T47D (cell line): ENCODE results near the gene AP3S2.

ENCODE experiments used
- DNase-seq, 2 experiments: peaks; one replicate each; pipeline versions ENCODE4 v3.0.0 to v3.0.0-alpha.2; 2011 to 2012; ENCODE audit warnings: low read depth in 1 of 2, low spot score in 1 of 2
- JUND ChIP-seq: IDR thresholded peaks from 2 replicates; pipeline ENCODE4 v1.6.1; 2012; ENCODE audit warnings: low read depth
- in situ Hi-C: cut with HindIII; loops from 2 replicates; pipeline ENCODE4 v1.10.0; 2016; ENCODE audit warnings: low sequenced_read_pairs, low pct_unique_long_range_greater_than_20kb

The AP3S2 gene

GRCh38 chr15:89810837-89811236 lies 83.0 kb downstream of the AP3S2 start:
- TF ChIP-seq JUND: no peak
- in situ Hi-C loops: no loop called here
- no peak for DNase-seq

GRCh38 chr15:89809787-89810148 lies 84.0 kb downstream of the AP3S2 start:
- no peak for TF ChIP-seq JUND
- in situ Hi-C loops: no loop called here
- DNase-seq: no peak

- in situ Hi-C loops: no loop called here
Observed at GRCh38 chr15:89809093-89809786, 84.6 kb downstream of the AP3S2 start.

GRCh38 chr15:89808160-89808870 lies 85.5 kb downstream of the AP3S2 start:
- in situ Hi-C loops: no loop called here
- peak in 1 of 2 experiments; percentile 64 for DNase-seq
- no peak for TF ChIP-seq JUND

More at GRCh38 chr15:89809093-89809786, 84.6 kb downstream of the AP3S2 start:
- DNase-seq: no peak
- no peak for TF ChIP-seq JUND

GRCh38 chr15:89807689-89808088 lies 86.1 kb downstream of the AP3S2 start:
- TF ChIP-seq JUND: no peak
- no peak for DNase-seq
- in situ Hi-C loops: no loop called here

GRCh38 chr15:89806559-89807550 lies 86.9 kb downstream of the AP3S2 start:
- no peak for DNase-seq
- in situ Hi-C loops: no loop called here
- no peak for TF ChIP-seq JUND

- no peak for TF ChIP-seq JUND
- in situ Hi-C loops: no loop called here
- no peak for DNase-seq
Observed at GRCh38 chr15:89806210-89806558, 87.6 kb downstream of the AP3S2 start.

- TF ChIP-seq JUND: no peak
- in situ Hi-C loops: no loop called here
- no peak for DNase-seq
Observed at GRCh38 chr15:89805241-89806209, 88.3 kb downstream of the AP3S2 start.

GRCh38 chr15:89803941-89804800 lies 89.6 kb downstream of the AP3S2 start:
- DNase-seq: no peak
- in situ Hi-C loops: no loop called here

GRCh38 chr15:89802986-89803824 lies 90.6 kb downstream of the AP3S2 start:
- no peak for DNase-seq
- no peak for TF ChIP-seq JUND
- in situ Hi-C loops: no loop called here

More at GRCh38 chr15:89803941-89804800, 89.6 kb downstream of the AP3S2 start:
- no peak for TF ChIP-seq JUND
